C4-2B (cell line): Measurements from ENCODE around the gene GRIK4.

Source experiments
- CTCF ChIP-seq: fragments of 450-650 bp; conservative IDR thresholded peaks from 2 replicates; pipeline ENCODE4 v1.5.1; 2017; ENCODE audit warnings: mild to moderate bottlenecking
- ZFX ChIP-seq: fragments of 450-650 bp; IDR thresholded peaks from 2 replicates; pipeline ENCODE4 v1.6.1; 2017

DNA sequence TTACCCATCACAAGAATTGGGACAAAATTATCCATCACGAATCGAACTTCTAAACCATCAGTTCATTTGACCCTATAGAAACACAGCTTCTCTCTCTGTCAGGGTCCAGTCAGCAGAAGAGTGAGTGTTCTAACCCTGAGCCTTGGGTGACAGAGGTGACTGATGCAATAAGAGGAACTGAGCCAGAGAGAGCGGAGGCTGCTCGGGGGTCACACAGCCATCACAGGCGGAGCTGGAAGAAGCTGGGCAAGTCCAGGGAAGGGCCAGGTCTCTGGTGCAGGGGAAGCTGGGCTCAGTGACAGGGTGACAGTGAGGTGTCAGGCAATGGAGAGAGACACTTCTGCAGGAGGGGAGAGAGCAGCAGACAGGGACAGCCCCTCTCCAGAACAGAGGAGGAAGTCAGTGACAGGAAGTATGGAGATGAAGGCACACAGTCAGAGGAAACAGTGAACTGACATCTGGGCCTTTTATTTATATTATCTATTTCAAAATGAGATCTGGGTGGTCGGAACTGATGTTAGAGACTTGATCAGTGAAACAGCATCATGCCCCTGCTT lies 328.4 kb downstream of the GRIK4 start:
- no peak for TF ChIP-seq CTCF
- no peak for TF ChIP-seq ZFX
